Measurements from ENCODE around the gene AGAP9.
"Not testable (repeated sequence)": the region's sequence is repeated elsewhere in the genome, so short reads cannot be mapped to it uniquely, and the experiment has no call there.

DNA sequence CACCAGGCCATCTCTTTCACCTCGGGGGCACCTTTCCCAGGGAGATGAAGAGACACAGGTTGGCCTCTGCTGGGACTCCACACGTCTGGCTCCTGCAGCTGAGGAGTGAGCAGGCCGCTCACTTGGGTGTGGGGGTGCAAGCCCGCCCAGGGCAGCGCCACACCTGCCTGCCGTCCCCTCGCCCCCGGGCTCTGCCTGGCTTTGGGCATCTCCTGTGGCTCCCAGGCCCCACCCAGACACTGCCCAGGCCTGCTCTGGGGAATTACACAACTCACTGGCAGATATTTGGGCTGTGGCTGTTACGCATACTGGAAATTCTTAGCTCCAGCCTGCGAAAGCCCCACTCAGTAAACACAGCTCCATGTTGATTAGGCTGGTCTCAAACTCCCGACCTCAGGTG is 39.5 kb downstream of the AGAP9 start, which contains the start of gene ANXA8:
- TF ChIP-seq, protein P1, sequence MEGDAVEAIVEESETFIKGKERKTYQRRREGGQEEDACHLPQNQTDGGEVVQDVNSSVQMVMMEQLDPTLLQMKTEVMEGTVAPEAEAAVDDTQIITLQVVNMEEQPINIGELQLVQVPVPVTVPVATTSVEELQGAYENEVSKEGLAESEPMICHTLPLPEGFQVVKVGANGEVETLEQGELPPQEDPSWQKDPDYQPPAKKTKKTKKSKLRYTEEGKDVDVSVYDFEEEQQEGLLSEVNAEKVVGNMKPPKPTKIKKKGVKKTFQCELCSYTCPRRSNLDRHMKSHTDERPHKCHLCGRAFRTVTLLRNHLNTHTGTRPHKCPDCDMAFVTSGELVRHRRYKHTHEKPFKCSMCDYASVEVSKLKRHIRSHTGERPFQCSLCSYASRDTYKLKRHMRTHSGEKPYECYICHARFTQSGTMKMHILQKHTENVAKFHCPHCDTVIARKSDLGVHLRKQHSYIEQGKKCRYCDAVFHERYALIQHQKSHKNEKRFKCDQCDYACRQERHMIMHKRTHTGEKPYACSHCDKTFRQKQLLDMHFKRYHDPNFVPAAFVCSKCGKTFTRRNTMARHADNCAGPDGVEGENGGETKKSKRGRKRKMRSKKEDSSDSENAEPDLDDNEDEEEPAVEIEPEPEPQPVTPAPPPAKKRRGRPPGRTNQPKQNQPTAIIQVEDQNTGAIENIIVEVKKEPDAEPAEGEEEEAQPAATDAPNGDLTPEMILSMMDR (IDR thresholded peaks at IDR 0.05) = not testable (repeated sequence)
- TF ChIP-seq POLR2A (IDR thresholded peaks at IDR 0.05) = peak in 2 of 4 donors; percentile 42 to 72

Data from esophagus squamous epithelium (tissue), 4 donors.